HUDEP-2 (cell line): Measurements from ENCODE around the gene ZNF839.
"Not testable (repeated sequence)": the region's sequence is repeated elsewhere in the genome, so short reads cannot be mapped to it uniquely, and the experiment has no call there.

Experiments used
- DNase-seq, 76 experiments: peaks; one replicate each; lab custom pipeline; 2025; ENCODE audit not compliant: unreplicated experiment in 76 of 76; lab: John Stamatoyannopoulos, UW

The ZNF839 gene

DNA sequence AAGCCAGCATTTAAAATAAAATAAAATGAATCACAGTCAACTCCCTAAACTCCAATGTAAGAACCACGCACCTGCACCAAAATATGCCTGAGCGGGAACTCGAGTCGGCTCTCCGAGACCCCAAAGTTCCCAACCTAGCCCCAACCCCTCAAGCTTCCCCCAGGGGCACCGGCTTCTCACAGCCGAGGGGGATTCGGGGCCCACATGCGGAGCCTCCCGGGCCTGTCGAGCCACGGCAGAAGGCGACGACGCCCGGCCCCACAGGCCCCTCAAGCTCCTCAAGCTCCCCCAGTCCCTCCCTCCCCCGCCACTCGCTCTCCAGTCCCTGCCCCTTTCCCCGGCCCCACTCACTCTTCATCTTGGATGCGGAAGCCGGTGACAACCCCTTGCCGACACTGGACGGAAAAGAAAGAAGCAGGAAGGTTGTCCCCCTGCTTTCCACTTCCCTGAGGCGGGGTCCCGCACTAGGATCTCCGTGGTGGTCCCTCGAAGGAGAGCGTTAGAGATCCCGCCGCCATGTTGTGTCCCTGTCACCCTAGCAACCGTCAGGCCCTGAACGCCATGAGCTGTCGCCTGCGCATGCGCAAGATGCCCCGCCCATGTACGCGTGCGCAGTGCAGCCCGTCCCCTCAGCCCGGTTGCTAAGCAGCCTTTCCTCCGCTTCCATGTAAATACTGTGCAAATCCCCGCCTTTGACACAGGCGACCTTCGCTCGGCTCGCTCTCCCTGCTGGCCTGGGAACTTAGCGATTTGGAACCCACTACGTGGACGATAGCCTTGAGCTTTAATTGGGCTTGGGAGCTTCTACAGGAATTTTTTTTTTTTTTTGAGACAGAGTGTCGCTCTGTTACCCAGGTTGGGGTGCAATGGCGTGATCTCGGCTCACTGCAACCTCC, 14.7 kb upstream of the ZNF839 start, which contains the start of gene MOK:
TSS of gene MOK (minus strand) at position 554 of the 896 bp plus-strand sequence. CDS start at position 358, 196 bp downstream.
- peak in 75 of 76 experiments; percentile 5 to 97 (median 90) for DNase-seq

DNA sequence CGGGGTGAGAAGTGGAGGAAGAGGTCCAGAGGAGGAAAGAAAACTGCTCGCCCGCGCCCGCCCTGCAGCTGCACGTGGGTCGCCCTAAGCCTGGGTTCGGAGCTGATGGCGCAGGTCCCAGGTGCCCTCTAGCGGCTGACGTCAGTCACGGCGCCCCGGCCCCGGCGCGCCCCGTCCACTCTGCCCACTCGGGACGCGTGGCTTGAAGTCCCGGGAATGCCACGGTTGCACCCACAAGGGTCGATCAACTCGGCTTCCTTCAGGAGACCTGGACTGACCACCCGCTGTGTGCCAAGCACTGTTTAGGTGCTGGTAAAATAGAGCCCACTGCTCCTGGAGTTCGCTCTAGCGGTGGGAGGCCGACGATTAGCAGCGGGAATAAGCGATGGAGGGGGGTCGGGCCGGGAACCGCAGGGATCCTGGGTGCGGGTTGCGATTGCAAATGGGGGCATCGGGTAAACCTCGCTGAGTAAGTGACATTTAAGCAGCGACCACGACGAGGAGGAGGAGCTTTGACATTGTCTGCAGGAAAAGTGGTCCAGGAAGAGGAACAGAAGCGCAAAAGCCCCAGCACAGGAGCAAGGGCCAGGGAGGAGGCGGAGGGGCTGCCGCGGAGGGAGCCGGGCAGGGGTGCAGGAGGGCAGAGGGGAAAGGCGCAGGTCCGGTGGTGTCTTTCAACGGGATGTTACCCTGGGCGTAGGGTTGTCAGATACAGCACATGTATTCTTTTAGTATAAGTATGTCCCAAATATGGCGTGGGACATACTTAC, 5.1 kb upstream of the ZNF839 start:
- peak in 70 of 76 experiments; percentile 7 to 83 (median 62) for DNase-seq

DNA sequence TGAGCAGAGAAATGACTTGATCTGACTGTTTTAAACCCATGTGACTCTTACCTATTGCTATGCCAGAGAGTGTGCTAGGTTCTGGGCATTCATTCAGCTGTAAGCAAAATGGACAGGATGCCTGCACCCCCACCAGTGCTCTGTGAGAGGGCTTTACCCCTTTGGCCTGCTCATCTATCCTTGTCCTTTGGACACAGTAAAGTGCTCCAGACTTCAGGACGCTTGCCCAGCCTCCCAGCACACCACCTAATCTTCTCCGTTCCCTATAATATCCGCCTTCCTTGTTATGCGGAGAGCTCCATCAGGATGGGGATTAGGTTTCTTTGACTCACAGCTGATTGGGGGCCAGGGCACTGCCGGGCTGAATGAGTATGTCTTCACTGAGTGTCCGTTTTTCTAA, 4.4 kb upstream of the ZNF839 start:
- DNase-seq = no peak

- DNase-seq = peak in 20 of 76 experiments; percentile 5 to 58 (median 26)
These were observed 3.2 kb upstream of the ZNF839 start for GRCh38 chr14:102316338-102316742.

- peak in 75 of 76 experiments; percentile 15 to 97 (median 83) for DNase-seq
These were observed 2.6 kb upstream of the ZNF839 start for GRCh38 chr14:102316743-102317563.

- peak in 42 of 76 experiments; percentile 2 to 57 (median 16) for DNase-seq
These were observed 1.8 kb upstream of the ZNF839 start for GRCh38 chr14:102317564-102318248.

GRCh38 chr14:102318781-102319276, 717 bp upstream of the ZNF839 start:
- DNase-seq = no peak

DNA sequence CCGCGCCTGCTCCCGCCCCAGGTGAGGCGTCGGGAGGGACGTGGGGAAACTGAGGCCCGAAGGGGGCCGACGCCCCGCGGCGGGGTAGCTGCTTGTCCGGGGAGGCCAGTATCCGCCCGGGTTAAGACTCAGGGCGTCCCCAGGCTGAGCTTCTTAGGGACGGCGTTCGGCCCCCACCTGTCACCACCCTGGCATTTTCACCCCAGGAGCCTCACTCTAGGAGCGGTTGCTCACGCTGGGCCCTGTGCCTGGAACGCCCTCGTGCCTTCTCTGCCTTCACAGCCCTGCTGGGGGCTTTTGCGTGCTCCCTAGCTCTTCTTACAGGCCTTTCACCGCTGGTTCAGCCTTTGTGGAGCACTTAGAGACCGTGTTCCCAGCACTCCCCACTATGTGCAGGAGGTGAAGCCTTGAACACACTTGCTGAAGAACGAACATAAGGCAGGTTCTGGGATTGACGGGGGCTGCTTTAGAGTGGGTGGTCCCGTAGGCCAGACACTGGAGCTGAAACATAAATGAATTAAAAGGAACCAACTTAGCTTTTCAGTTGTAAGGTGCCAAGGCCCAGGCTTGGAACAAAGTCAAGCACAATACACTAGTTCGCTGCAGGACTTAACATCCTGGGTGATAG, 601 bp downstream of the ZNF839 start:
- DNase-seq = peak in 32 of 76 experiments; percentile 3 to 54 (median 21)

- DNase-seq = peak in 1 of 76 experiments; percentile 10
These were observed 1.3 kb downstream of the ZNF839 start for GRCh38 chr14:102320671-102321455.

GRCh38 chr14:102321456-102322422, 2.2 kb downstream of the ZNF839 start:
- no peak for DNase-seq

GRCh38 chr14:102323102-102323501, 3.6 kb downstream of the ZNF839 start:
- peak in 72 of 76 experiments; percentile 9 to 77 (median 50) for DNase-seq

DNA sequence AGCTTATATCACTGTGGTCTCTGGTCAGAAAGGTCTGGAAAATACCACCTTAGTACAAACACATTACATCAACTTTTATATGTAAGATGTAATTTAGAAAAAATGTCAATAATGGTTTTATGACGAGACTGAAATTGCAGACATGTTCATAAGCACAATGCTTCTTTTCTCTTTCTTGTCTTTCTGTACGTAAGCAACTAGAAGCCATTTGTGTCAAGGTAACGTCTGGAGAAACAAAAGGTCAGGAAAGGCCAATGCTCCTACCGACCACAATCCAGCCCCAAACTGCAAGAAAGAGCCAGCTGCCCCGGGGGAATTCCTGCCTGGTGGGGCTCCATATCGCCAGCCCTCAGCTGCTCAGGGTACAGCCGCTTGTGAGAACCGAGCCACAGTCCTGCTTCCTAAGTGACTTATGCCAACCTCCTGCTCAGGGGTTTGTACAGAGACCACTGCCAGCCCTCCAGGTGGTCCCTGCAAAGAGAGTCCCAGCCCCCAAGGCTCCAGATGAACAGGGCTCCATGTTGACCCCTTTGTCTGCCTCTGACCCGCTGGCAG, 6.3 kb downstream of the ZNF839 start:
- DNase-seq = no peak

DNA sequence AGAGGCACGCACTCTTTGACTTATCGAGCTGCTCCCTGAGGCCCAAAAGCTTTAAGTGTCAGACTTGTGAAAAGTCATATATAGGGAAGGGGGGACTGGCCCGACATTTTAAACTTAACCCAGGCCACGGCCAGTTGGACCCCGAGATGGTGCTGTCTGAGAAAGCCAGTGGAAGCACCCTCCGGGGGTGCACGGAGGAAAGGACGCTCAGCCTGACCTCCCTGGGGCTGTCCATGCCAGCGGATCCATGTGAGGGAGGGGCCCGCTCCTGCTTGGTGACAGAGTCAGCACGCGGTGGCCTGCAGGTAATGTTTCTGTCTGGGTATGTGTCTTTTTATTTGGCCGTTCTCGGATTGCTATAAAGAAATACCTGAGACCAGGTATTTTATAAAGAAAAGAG, 7.0 kb downstream of the ZNF839 start:
- DNase-seq = no peak

GRCh38 chr14:102329381-102329780, 9.8 kb downstream of the ZNF839 start:
- DNase-seq = not testable (repeated sequence)

GRCh38 chr14:102330806-102331205, 11.3 kb downstream of the ZNF839 start:
- no peak for DNase-seq

DNA sequence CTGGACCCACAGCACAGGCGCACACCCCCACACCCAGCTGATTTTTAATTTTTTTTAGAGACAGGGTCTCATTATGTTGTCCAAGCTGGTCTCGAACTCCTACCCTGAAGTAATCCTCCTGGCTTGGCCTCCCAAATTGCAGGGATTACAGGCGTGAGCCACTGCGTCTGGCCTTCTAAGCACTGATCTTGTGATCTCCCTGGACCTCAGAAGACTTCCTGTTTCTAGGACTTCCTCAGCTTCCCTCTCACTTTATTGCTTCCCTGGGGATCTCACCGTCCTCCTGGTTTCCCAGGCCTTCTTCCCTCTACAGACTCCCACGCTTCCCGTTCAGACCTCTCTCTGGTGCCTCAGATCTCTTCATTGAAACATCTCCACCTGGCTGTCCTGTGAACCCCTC, 13.8 kb downstream of the ZNF839 start:
- no peak for DNase-seq
